Fibroblast of upper back skin (primary cell): ENCODE results near the gene PRKCZ.

Source experiments
- DNase-seq: peaks from one replicate; pipeline ENCODE4 v3.0.0-alpha.2; 2013

The PRKCZ gene

GRCh38 chr1:2199042-2199810, 149.0 kb downstream of the PRKCZ start:
- DNase-seq, result peak; percentile 92

GRCh38 chr1:2200308-2200943, 150.2 kb downstream of the PRKCZ start:
- no peak for DNase-seq

- no peak for DNase-seq
Measured at GRCh38 chr1:2201062-2201461, 150.9 kb downstream of the PRKCZ start.

GRCh38 chr1:2202008-2202575, 151.9 kb downstream of the PRKCZ start:
- no peak for DNase-seq

- DNase-seq, result no peak
Measured at GRCh38 chr1:2202843-2203601, 152.8 kb downstream of the PRKCZ start.

GRCh38 chr1:2203671-2204414, 153.6 kb downstream of the PRKCZ start:
- DNase-seq, result no peak

- peak; percentile 77 for DNase-seq
Measured at GRCh38 chr1:2204415-2205190, 154.4 kb downstream of the PRKCZ start.

GRCh38 chr1:2205191-2205952, 155.2 kb downstream of the PRKCZ start:
- peak; percentile 94 for DNase-seq

- no peak for DNase-seq
Measured at GRCh38 chr1:2206813-2207487, 156.7 kb downstream of the PRKCZ start.

- peak; percentile 76 for DNase-seq
Measured at GRCh38 chr1:2208309-2209239, 158.4 kb downstream of the PRKCZ start.

- no peak for DNase-seq
Measured at GRCh38 chr1:2209400-2210083, 159.3 kb downstream of the PRKCZ start.

- DNase-seq, result no peak
Measured at GRCh38 chr1:2210084-2210653, 160.0 kb downstream of the PRKCZ start.

GRCh38 chr1:2210786-2211185, 160.6 kb downstream of the PRKCZ start:
- DNase-seq, result no peak

- no peak for DNase-seq
Measured at GRCh38 chr1:2212274-2212531, 162.0 kb downstream of the PRKCZ start.

- DNase-seq, result peak; percentile 98
Measured at GRCh38 chr1:2212532-2213491, 162.6 kb downstream of the PRKCZ start.

- DNase-seq, result peak; percentile 89
Measured at GRCh38 chr1:2213576-2214505, 163.6 kb downstream of the PRKCZ start.
